IgD-negative memory B cell (primary cell): ENCODE results near the gene PPP5C. TPM values are rescaled to one million over a fixed set of nuclear protein-coding genes. Genes with fewer than 3 reads are reported as not detected.
"Not testable (repeated sequence)": the region's sequence is repeated elsewhere in the genome, so short reads cannot be mapped to it uniquely, and the experiment has no call there.

Experiments used
- H3K27ac Mint-ChIP-seq, 3 donors: one replicate each; pipeline ENCODE4 v1.8.0; 2020 to 2022; ENCODE audit warnings: mild to moderate bottlenecking in 3 of 3, mixed read lengths in 3 of 3, moderate library complexity in 1 of 3
- H3K27me3 Mint-ChIP-seq: one replicate; pipeline ENCODE4 v1.8.0; 2021; ENCODE audit warnings: mixed read lengths
- H3K36me3 Mint-ChIP-seq: one replicate; pipeline ENCODE4 v1.8.0; 2020; ENCODE audit warnings: mild to moderate bottlenecking, mixed read lengths
- H3K4me1 Mint-ChIP-seq, 3 donors: one replicate each; pipeline ENCODE4 v1.8.0; 2020 to 2022; ENCODE audit warnings: mixed read lengths in 3 of 3, mild to moderate bottlenecking in 1 of 3
- H3K4me3 Mint-ChIP-seq, 4 donors: one replicate each; pipeline ENCODE4 v1.8.0; 2020 to 2022; ENCODE audit warnings: mild to moderate bottlenecking in 4 of 4, mixed read lengths in 4 of 4, moderate library complexity in 3 of 4
- H3K9me3 Mint-ChIP-seq, 3 donors: one replicate each; pipeline ENCODE4 v1.8.0; 2020 to 2021; ENCODE audit warnings: mixed read lengths in 3 of 3, mild to moderate bottlenecking in 1 of 3
- polyA plus RNA-seq: library from polyadenylated mRNA; unstranded; fragments of 300-500 nt; fragmentation: Illumina TruSeq; gene quantifications from one replicate; pipeline ENCODE4 v1.2.3, GENCODE V29; 2021

The PPP5C gene
- polyA plus RNA-seq, 1 donor from 2014 or later, result 32.9 TPM

DNA sequence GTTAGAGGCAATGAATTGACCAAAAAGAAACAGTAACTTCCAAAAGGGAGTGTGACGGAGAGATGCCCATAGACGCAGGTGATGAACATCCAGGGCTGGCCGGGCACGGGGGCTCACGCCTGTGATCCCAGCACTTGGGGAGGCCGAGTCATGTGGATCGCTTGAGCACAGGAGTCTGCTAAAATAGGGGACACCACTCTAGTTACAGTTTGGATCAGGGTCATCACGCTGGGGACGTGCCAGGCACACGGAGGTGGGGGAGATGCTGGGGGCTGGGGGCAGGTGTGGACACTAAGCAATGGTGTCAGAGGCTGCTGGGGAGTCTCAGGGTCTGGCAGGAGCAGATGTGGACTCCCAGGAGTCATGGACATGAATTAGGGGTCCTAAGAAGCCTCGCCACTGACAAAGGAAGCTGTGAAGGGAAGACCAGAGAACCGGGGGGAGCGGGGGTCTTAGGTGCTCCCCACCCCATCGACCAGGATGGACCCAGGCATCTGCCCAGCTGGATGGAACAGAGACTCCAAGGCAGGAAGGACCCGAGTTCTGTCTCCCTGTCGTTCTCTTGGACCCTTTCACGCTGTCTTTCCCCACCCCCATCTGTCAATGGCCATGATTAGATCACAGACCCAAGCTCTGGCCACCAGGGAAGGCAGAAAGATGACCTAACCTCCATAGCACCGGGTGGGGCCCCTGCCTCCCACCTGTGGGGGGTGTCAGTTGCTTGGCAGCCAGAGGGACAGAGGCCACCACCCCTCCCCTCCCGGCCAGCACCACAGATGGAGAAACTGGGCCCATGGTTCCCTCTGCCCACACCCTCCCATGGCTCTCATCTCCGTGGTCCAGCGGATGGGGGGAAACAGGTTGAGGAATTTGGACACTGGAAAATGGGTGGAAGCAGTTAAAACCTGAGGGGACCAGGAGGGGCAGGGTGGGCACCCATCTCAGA is 46.8 kb downstream of the PPP5C start:
- Mint-ChIP-seq H3K4me3 (no peak overlapping the region), H3K27ac (peak overlapping the region in 1 of 3 donors; percentile 18), H3K4me1 (peaks cover 0 to 8% (median 6%) of the 10 kb centered on the region in 3 donors), H3K9me3 (no peaks in the 10 kb centered on the region), H3K36me3 (peaks cover 5% of the 10 kb centered on the region), H3K27me3 (no peaks in the 10 kb centered on the region)

GRCh38 chr19:46394402-46394797 is 47.5 kb downstream of the PPP5C start:
- Mint-ChIP-seq H3K36me3 (peaks cover 5% of the 10 kb centered on the region), H3K27me3 (peaks cover 2% of the 10 kb centered on the region), H3K27ac (peak overlapping the region in 1 of 3 donors; percentile 79), H3K9me3 (no peaks in the 10 kb centered on the region), H3K4me3 (no peak overlapping the region), H3K4me1 (peaks cover 0 to 7% (median 6%) of the 10 kb centered on the region in 3 donors)

GRCh38 chr19:46397801-46398479 is 51.1 kb downstream of the PPP5C start:
- H3K4me3 Mint-ChIP-seq, H3K9me3 Mint-ChIP-seq, H3K36me3 Mint-ChIP-seq, H3K27ac Mint-ChIP-seq, H3K4me1 Mint-ChIP-seq: not testable (repeated sequence)
- peaks cover 15% of the 10 kb centered on the region for H3K27me3 Mint-ChIP-seq

- Mint-ChIP-seq H3K27ac (no peak overlapping the region), H3K27me3 (peaks cover 56% of the 10 kb centered on the region), H3K4me1 (peaks cover 3 to 11% (median 8%) of the 10 kb centered on the region in 3 donors)
Measured at GRCh38 chr19:46402725-46403124, 55.8 kb downstream of the PPP5C start.

DNA sequence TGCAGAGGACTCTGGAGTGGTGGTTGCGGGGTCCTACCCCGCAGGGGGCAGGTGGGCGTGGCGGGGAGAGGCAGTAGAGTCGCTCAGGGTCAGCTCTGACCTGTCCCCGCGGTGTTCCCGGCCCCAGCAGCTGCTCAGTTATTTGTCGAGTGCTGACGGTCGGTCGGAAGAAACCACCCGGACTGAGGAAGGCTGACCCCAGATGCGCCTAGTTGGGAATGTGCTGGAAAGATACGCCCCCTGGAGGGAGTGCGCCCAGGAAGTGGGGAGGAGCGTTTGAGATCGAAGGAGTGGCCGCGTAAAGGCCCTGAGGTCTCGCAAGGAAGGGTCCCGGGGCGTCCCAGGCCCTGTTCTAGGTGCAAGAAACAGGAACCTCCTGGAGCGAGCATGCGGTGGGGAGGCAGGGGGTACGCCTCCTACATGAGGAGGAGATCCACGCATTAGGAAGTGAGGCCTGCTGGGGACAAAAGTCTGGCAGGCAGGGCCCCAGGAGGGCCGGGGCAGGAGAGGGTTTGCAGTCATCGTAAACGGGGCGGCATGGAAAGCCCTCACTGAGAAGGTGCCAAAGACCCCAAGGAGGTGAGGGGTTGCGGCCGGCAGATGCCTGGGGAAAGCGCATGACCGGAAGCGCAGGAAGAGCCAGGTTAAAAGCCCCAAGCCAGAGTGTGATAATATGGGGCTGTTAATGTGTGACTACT is 57.3 kb downstream of the PPP5C start:
- H3K4me3 Mint-ChIP-seq, result peak overlapping the region; percentile 45 to 75 (median 58)
- H3K36me3 Mint-ChIP-seq, result no peaks in the 10 kb centered on the region

More at GRCh38 chr19:46402725-46403124, 55.8 kb downstream of the PPP5C start:
- H3K36me3 Mint-ChIP-seq, result no peaks in the 10 kb centered on the region
- no peaks in the 10 kb centered on the region for H3K9me3 Mint-ChIP-seq
- no peak overlapping the region for H3K4me3 Mint-ChIP-seq

DNA sequence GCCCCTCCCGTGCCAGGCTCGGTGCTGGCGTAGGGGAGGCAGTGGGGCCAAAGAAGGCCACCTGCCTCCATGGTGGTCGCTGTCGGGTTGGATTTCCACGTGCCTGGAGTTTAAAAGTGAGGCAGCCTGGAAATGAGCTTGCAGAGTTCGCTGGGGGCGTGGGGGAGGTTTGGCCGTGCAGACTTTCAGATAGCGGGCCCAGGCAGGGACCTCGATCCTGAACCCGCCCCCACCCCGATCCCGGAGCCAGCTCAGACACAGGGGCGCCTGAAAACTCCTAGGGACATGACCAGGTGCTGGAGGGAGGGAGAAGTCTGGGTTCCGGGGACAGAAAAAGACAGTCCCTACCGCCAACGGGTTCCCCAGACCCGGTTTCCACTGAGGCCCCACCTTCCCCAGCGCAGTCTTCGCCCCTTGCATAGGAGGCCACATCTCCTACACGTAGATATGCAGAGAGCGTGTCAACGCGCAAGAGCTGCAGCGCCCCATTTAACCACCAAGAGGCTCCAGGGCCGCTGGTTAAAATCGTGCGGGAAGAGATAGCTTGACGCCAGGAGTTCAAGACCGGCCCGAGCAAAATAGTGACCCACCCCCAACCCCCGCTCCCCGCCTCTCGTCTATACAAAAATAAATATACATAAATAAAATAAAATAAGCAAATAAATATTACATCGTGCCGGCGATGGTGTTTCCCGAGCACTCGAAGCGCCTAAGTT is 58.0 kb downstream of the PPP5C start:
- H3K27me3 Mint-ChIP-seq, result peaks cover 66% of the 10 kb centered on the region
- H3K4me1 Mint-ChIP-seq, result peaks cover 5 to 13% (median 8%) of the 10 kb centered on the region in 3 donors

More for the DNA sequence above, 57.3 kb downstream of the PPP5C start:
- Mint-ChIP-seq H3K9me3 (no peaks in the 10 kb centered on the region), H3K27ac (peak overlapping the region in 2 of 3 donors; percentile 53 to 81), H3K4me1 (peaks cover 5 to 13% (median 8%) of the 10 kb centered on the region in 3 donors), H3K27me3 (peaks cover 65% of the 10 kb centered on the region)

DNA sequence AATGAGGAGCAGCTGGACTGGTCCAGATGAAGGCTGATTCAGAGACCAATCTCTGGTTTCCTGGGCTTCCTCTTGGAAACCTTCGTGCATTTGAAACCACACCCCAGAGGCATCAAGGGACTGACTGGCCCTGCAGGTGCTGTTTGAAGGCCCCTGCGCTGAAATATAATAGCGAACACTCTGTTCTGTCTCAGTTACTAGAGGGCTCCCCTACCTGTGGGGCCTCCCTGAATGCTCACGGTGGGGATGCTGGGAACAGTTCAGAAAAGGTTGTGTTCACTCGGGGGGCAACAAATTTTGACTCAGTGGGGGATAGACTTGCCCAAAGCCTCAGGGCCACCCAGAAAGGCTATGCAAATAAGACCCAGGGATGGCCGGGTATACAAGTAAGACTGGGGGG is 60.1 kb downstream of the PPP5C start:
- H3K27ac Mint-ChIP-seq, result no peak overlapping the region
- H3K4me3 Mint-ChIP-seq, result peak overlapping the region in 1 of 4 donors; percentile 68
- peaks cover 5 to 13% (median 8%) of the 10 kb centered on the region in 3 donors for H3K4me1 Mint-ChIP-seq
- peaks cover 77% of the 10 kb centered on the region for H3K27me3 Mint-ChIP-seq
- no peaks in the 10 kb centered on the region for H3K36me3 Mint-ChIP-seq
- no peaks in the 10 kb centered on the region for H3K9me3 Mint-ChIP-seq

More for the DNA sequence above, 58.0 kb downstream of the PPP5C start:
- H3K27ac Mint-ChIP-seq, result no peak overlapping the region
- no peaks in the 10 kb centered on the region for H3K9me3 Mint-ChIP-seq
- H3K4me3 Mint-ChIP-seq, result peak overlapping the region in 3 of 4 donors; percentile 66 to 75 (median 68)
- no peaks in the 10 kb centered on the region for H3K36me3 Mint-ChIP-seq

DNA sequence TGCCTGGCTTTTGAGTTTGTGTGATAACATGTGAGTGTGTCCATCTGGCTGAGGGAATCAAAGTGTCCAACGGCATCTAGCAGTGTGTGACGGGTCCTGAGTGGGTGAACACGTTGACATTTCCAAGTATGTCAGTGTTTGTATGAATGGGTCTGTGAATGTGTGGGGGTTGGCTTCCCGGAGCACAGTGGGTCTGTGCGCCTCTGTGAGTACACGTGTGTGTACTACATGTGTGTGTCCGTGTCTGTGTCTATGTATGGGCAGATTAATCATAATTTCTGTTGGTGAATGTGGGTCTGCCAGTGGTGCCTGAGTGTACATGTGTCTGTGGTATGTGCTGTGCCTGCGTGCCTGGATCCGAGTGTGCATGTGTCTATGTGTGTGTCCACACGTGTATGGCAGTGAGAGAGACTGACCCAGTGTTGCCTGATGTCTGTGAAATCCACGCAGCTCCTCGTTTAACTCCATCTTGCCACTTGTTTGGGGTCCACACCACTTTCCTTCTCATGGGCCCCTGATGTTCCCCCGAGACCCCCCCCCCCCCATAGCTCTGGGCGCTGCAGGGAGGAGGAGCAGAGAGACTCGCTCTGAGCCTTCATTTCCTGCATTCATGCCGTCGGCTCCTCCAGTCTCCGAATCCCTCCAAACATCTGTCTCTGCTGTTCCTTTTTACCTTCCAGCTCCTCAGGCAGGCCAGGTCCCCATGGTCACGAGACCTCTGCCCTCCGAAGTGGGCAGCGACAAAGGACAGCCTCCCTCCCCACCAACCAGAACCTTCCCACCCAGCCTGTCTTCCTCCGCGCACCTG is 61.2 kb downstream of the PPP5C start:
- peak overlapping the region in 1 of 4 donors; percentile 37 for H3K4me3 Mint-ChIP-seq
- H3K27me3 Mint-ChIP-seq, result peaks cover 79% of the 10 kb centered on the region
- H3K27ac Mint-ChIP-seq, result peak overlapping the region in 1 of 3 donors; percentile 3
- H3K36me3 Mint-ChIP-seq, result no peaks in the 10 kb centered on the region
- H3K9me3 Mint-ChIP-seq, result no peaks in the 10 kb centered on the region
- H3K4me1 Mint-ChIP-seq, result peaks cover 5 to 13% (median 8%) of the 10 kb centered on the region in 3 donors

- H3K9me3 Mint-ChIP-seq, result no peaks in the 10 kb centered on the region
- H3K4me1 Mint-ChIP-seq, result peaks cover 5 to 12% (median 5%) of the 10 kb centered on the region in 3 donors
- H3K27me3 Mint-ChIP-seq, result peaks cover 77% of the 10 kb centered on the region
- no peak overlapping the region for H3K27ac Mint-ChIP-seq
- no peak overlapping the region for H3K4me3 Mint-ChIP-seq
- H3K36me3 Mint-ChIP-seq, result no peaks in the 10 kb centered on the region
Measured at GRCh38 chr19:46408664-46409039, 61.8 kb downstream of the PPP5C start.

GRCh38 chr19:46409191-46409590 is 62.3 kb downstream of the PPP5C start:
- Mint-ChIP-seq H3K4me3 (no peak overlapping the region), H3K9me3 (no peaks in the 10 kb centered on the region), H3K27ac (no peak overlapping the region), H3K4me1 (peaks cover 3 to 8% (median 4%) of the 10 kb centered on the region in 3 donors), H3K36me3 (no peaks in the 10 kb centered on the region), H3K27me3 (peaks cover 77% of the 10 kb centered on the region)

GRCh38 chr19:46410205-46411087 is 63.6 kb downstream of the PPP5C start:
- Mint-ChIP-seq H3K27me3 (peaks cover 75% of the 10 kb centered on the region), H3K4me3 (no peak overlapping the region), H3K4me1 (peaks cover 0 to 3% (median 2%) of the 10 kb centered on the region in 3 donors), H3K9me3 (no peaks in the 10 kb centered on the region), H3K36me3 (no peaks in the 10 kb centered on the region), H3K27ac (no peak overlapping the region)

GRCh38 chr19:46411088-46411924 is 64.4 kb downstream of the PPP5C start:
- Mint-ChIP-seq H3K9me3 (no peaks in the 10 kb centered on the region), H3K36me3 (no peaks in the 10 kb centered on the region), H3K4me1 (peaks cover 0 to 3% (median 2%) of the 10 kb centered on the region in 3 donors), H3K27ac (no peak overlapping the region), H3K4me3 (no peak overlapping the region), H3K27me3 (peaks cover 74% of the 10 kb centered on the region)
